Tibial nerve (tissue), 4 donors: ENCODE results near the gene MYH11. TPM values are rescaled to one million over a fixed set of nuclear protein-coding genes. Genes with fewer than 3 reads are reported as not detected.

Experiments used
- DNase-seq, 2 donors: peaks; one replicate each; pipeline ENCODE4 v3.0.0-alpha.2; 2019; ENCODE audit warnings: low spot score in 2 of 2
- H3K27ac ChIP-seq, 4 donors: fragments of 200-600 bp; sonication (generic) in 3 of 4; one replicate each; pipeline ENCODE4 v1.5.1; 2017 to 2019; ENCODE audit warnings: mild to moderate bottlenecking in 1 of 4
- H3K27me3 ChIP-seq, 2 donors: fragments of 200-600 bp; sonication (generic) in 1 of 2; one replicate each; pipeline versions ENCODE4 v1.5.1 to v1.6.0; 2017 to 2019
- H3K36me3 ChIP-seq, 3 donors: fragments of 200-600 bp; sonication (generic); one replicate each; pipeline ENCODE4 v1.5.1; 2018 to 2019
- H3K4me1 ChIP-seq, 4 donors: fragments of 200-600 bp; sonication (generic) in 3 of 4; one replicate each; pipeline ENCODE4 v1.5.1; 2017 to 2019
- H3K4me3 ChIP-seq, 4 donors: fragments of 200-600 bp; sonication (generic) in 3 of 4; one replicate each; pipeline ENCODE4 v1.5.1; 2017 to 2019; ENCODE audit warnings: mild to moderate bottlenecking in 1 of 4, moderate library complexity in 1 of 4
- H3K9me3 ChIP-seq, 4 donors: fragments of 200-600 bp; sonication (generic) in 3 of 4; one replicate each; pipeline ENCODE4 v1.5.1; 2017 to 2019
- CTCF ChIP-seq, 5 experiments: fragments of 200-600 bp in 3 of 5; fragments of 450-650 bp in 2 of 5; sonication (generic) in 3 of 5; IDR thresholded peaks; one replicate each; pipeline ENCODE4 v1.5.1; 2016 to 2019; ENCODE audit warnings: antibody characterized with exemption in 5 of 5, mild to moderate bottlenecking in 3 of 5, moderate library complexity in 2 of 5
- EP300 ChIP-seq, 2 donors: sonication (generic); formaldehyde crosslinking; IDR thresholded peaks; one replicate each; pipeline ENCODE4 v1.6.1; 2017; ENCODE audit warnings: antibody characterized with exemption in 2 of 2, mild to moderate bottlenecking in 1 of 2
- POLR2A ChIP-seq, 2 donors: fragments of 450-650 bp; IDR thresholded peaks; one replicate each; pipeline ENCODE4 v1.6.1; 2017; ENCODE audit warnings: antibody characterized with exemption in 2 of 2, mild to moderate bottlenecking in 2 of 2, moderate library complexity in 2 of 2
- WGBS, 2 donors: methylation state at CpG; one replicate each; pipeline ENCODE4 v1.1.5; 2018; 5-methylcytosine and 5-hydroxymethylcytosine counted together
- total RNA-seq, 4 donors: library from RNA; depleted of rRNA; stranded (reverse); fragments of >200 nt; gene quantifications; one replicate each; pipeline ENCODE4 v1.1.0, GENCODE V29; 2016

The MYH11 gene
- total RNA-seq, 4 donors from 2014 or later, result 33.7 to 90.9 (median 71.8) TPM

- H3K27me3 ChIP-seq, result peaks cover 0 to 52% of the 10 kb centered on the region in 2 donors
- peak overlapping the region in 1 of 4 donors; percentile 36 for H3K27ac ChIP-seq
- WGBS, 2 donors, result 0 to 1% methylated on average over 22 to 52 of the region's 55 CpGs
- DNase-seq, result peak in 1 of 2 donors; percentile 5
- no peaks in the 10 kb centered on the region for H3K36me3 ChIP-seq
- peak overlapping the region; percentile 19 to 45 (median 26) for H3K4me3 ChIP-seq
- no peaks in the 10 kb centered on the region for H3K9me3 ChIP-seq
- TF ChIP-seq EP300 (IDR thresholded peaks at IDR 0.05) (no peak), CTCF (IDR thresholded peaks at IDR 0.05) (no peak), POLR2A (IDR thresholded peaks at IDR 0.05) (no peak)
- peaks cover 0 to 27% (median 5%) of the 10 kb centered on the region in 4 donors for H3K4me1 ChIP-seq
Observed at GRCh38 chr16:15857724-15858560, 1.1 kb upstream of the MYH11 start.

- peaks cover 0 to 52% of the 10 kb centered on the region in 2 donors for H3K27me3 ChIP-seq
- peak overlapping the region in 1 of 4 donors; percentile 55 for H3K27ac ChIP-seq
- H3K9me3 ChIP-seq, result no peaks in the 10 kb centered on the region
- peaks cover 0 to 27% (median 5%) of the 10 kb centered on the region in 4 donors for H3K4me1 ChIP-seq
- no peak for DNase-seq
- no peaks in the 10 kb centered on the region for H3K36me3 ChIP-seq
- peak overlapping the region in 1 of 4 donors; percentile 45 for H3K4me3 ChIP-seq
- TF ChIP-seq POLR2A (IDR thresholded peaks at IDR 0.05) (no peak), CTCF (IDR thresholded peaks at IDR 0.05) (no peak), EP300 (IDR thresholded peaks at IDR 0.05) (no peak)
- WGBS, 2 donors, result 27 to 44% methylated on average over 2 of the region's 2 CpGs
Observed at GRCh38 chr16:15856182-15856581, 646 bp downstream of the MYH11 start.

- Histone ChIP-seq H3K36me3 (no peaks in the 10 kb centered on the region), H3K4me1 (peaks cover 0 to 27% (median 5%) of the 10 kb centered on the region in 4 donors), H3K27ac (peak overlapping the region in 1 of 4 donors; percentile 15), H3K9me3 (no peaks in the 10 kb centered on the region), H3K27me3 (peaks cover 0 to 52% of the 10 kb centered on the region in 2 donors), H3K4me3 (peak overlapping the region in 1 of 4 donors; percentile 45)
- DNase-seq, result no peak
- TF ChIP-seq POLR2A (IDR thresholded peaks at IDR 0.05) (no peak), EP300 (IDR thresholded peaks at IDR 0.05) (no peak), CTCF (IDR thresholded peaks at IDR 0.05) (no peak)
- WGBS, 2 donors, result 17 to 28% methylated on average over 5 of the region's 5 CpGs
Observed at GRCh38 chr16:15855704-15856003, 1.2 kb downstream of the MYH11 start.

GRCh38 chr16:15854906-15855703 lies 1.7 kb downstream of the MYH11 start:
- peak overlapping the region in 1 of 4 donors; percentile 45 for H3K4me3 ChIP-seq
- DNase-seq, result no peak
- peak overlapping the region in 1 of 4 donors; percentile 15 for H3K27ac ChIP-seq
- peaks cover 0 to 52% of the 10 kb centered on the region in 2 donors for H3K27me3 ChIP-seq
- no peak for TF ChIP-seq EP300 (IDR thresholded peaks at IDR 0.05)
- TF ChIP-seq CTCF (IDR thresholded peaks at IDR 0.05), result no peak
- no peak for TF ChIP-seq POLR2A (IDR thresholded peaks at IDR 0.05)
- H3K36me3 ChIP-seq, result no peaks in the 10 kb centered on the region
- peaks cover 0 to 27% (median 5%) of the 10 kb centered on the region in 4 donors for H3K4me1 ChIP-seq
- 59 to 62% methylated on average over 15 of the region's 15 CpGs for WGBS, 2 donors
- H3K9me3 ChIP-seq, result no peaks in the 10 kb centered on the region
